ENCODE results near the gene PLEKHG5. TPM values are rescaled to one million over a fixed set of nuclear protein-coding genes. Genes with fewer than 3 reads are reported as not detected.
A peak's percentile ranks its signal among the peaks of the same experiment; 100 is the strongest.

Gene PLEKHG5
- total and polyA plus RNA-seq, 11 donors = 7.2 to 20.2 (median 15.2) TPM

DNA sequence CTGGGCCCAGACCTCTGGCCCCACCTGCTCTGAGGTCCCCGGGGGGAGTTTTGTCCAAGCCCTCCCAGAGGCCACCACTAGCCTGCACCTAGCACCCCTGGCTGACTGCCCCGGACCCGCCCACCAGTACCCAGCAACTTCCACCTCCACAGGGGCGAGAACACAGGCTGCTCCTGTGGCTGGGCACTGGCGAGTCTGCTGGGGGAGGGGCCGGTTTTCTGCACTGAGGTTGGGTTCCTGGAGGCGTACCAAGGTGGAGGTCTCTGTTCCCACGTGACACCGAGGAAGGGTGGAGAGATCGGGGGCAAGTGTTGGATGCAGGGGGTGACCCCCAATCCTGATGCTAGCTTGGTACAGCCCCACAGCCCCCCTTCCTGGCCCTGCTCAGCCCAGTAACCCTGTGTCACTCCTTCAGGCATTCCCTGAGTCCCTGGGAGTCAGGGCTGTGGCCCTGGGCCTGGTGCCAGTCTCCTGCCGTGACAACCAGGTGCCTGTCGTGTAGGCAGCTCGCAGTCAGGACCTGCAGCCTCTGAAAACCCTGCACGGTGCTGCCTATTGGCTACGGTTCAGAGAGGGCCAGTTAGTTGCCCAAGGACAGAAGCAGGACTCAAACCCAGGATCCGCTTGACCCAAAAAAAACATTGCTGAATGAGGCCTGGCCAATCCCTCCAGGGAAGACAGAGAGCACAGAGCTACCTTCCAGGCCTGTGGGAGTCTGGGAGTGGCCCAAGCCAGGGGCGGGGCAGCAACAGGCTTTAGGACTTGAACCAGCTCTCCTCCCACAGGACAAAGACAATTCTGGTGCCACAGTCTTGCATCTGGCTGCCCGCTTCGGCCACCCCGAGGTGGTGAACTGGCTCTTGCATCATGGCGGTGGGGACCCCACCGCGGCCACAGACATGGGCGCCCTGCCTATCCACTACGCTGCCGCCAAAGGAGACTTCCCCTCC, 63.8 kb downstream of the PLEKHG5 start:
- intact Hi-C loops (cut with DNase I) = no loop called here
- peaks cover 37 to 74% (median 56%) of the 10 kb centered on the region in 9 donors for H3K27me3 ChIP-seq
- H3K9me3 ChIP-seq = no peaks in the 10 kb centered on the region
- DNase-seq = no peak
- H3K36me3 ChIP-seq = no peaks in the 10 kb centered on the region
- H3K4me1 ChIP-seq = peaks cover 4 to 35% (median 17%) of the 10 kb centered on the region in 12 donors
- 83 to 84% (median 84%) methylated on average over 24 to 26 of the region's 26 CpGs for WGBS, 4 donors
- TF ChIP-seq, protein P1, sequence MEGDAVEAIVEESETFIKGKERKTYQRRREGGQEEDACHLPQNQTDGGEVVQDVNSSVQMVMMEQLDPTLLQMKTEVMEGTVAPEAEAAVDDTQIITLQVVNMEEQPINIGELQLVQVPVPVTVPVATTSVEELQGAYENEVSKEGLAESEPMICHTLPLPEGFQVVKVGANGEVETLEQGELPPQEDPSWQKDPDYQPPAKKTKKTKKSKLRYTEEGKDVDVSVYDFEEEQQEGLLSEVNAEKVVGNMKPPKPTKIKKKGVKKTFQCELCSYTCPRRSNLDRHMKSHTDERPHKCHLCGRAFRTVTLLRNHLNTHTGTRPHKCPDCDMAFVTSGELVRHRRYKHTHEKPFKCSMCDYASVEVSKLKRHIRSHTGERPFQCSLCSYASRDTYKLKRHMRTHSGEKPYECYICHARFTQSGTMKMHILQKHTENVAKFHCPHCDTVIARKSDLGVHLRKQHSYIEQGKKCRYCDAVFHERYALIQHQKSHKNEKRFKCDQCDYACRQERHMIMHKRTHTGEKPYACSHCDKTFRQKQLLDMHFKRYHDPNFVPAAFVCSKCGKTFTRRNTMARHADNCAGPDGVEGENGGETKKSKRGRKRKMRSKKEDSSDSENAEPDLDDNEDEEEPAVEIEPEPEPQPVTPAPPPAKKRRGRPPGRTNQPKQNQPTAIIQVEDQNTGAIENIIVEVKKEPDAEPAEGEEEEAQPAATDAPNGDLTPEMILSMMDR (IDR thresholded peaks at IDR 0.05) = no peak
- H3K4me3 ChIP-seq = no peak overlapping the region
- no peak for ATAC-seq
- H3K27ac ChIP-seq = no peak overlapping the region

DNA sequence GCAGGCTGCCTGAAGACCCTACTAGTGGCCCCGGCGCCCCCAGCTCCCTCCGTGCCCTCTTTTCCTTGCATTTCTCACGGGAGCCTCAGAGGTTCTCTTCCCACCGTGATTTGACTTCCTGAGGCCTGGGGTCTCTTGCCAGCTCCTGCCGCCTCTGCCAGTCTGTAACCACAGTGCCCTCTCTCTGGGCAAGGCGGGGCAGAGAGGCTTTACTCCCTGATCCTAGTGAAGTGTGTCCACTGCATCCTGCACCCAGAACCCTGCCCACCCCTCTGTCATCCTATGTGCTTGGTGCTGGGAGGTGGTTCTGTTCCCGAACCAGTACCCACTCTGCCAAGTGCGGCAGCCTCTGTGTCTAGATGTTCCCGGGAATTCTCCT, 64.5 kb downstream of the PLEKHG5 start:
- TF ChIP-seq POLR2A (IDR thresholded peaks at IDR 0.05) = no peak
- TF ChIP-seq, protein P1 (IDR thresholded peaks at IDR 0.05) = no peak
- WGBS, 4 donors = 82 to 89% (median 85%) methylated on average over 10 of the region's 10 CpGs
- Histone ChIP-seq H3K36me3 (no peaks in the 10 kb centered on the region), H3K9me3 (no peaks in the 10 kb centered on the region), H3K27me3 (peaks cover 37 to 81% (median 64%) of the 10 kb centered on the region in 9 donors), H3K4me1 (peaks cover 4 to 36% (median 18%) of the 10 kb centered on the region in 12 donors), H3K27ac (no peak overlapping the region), H3K4me3 (no peak overlapping the region)
- intact Hi-C loops (cut with DNase I) = no loop called here
- DNase-seq = no peak
- no peak for ATAC-seq

DNA sequence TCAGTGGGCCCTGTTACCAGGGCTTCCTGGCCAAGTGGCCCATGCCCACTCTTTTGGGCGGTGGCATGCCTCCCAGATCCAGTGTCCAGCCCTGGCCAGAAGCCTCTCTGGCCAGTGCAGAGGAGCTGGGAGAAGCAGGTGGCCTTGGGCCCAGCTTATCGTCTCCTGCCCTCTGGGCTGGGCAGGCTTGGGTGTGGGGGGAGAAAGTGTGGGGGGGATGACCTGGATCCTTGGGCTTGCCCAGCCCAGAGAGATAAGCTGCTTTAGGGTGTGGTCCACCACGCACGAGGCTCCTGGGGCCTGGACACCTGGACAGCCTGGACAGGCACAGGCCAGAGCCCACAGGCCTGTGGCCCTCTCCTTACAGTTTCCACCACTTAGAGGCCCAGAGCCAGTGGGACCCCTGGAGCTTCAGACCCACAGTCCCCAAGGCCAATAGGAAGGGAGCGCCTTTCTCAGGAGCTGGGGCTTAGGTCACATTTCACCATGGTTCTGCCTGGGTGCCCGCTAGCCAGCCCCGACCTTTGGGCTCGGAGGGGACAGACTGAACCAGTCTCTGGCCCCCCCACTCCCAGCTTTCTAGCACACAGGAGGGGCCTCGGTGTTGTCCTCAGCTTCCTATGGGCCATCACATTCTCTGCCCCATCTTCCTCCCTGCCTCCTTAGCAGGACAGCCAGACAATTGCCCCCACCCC, 65.0 kb downstream of the PLEKHG5 start:
- 78 to 97% (median 90%) methylated on average over 6 to 9 of the region's 9 CpGs for WGBS, 4 donors
- no peak overlapping the region for H3K4me3 ChIP-seq
- DNase-seq (no peak), ATAC-seq (no peak)
- H3K27me3 ChIP-seq = peaks cover 37 to 87% (median 69%) of the 10 kb centered on the region in 9 donors
- no peaks in the 10 kb centered on the region for H3K9me3 ChIP-seq
- H3K36me3 ChIP-seq = no peaks in the 10 kb centered on the region
- H3K27ac ChIP-seq = no peak overlapping the region
- peaks cover 4 to 36% (median 18%) of the 10 kb centered on the region in 12 donors for H3K4me1 ChIP-seq
- intact Hi-C loops (cut with DNase I) = no loop called here
- TF ChIP-seq POLR2A (IDR thresholded peaks at IDR 0.05) = no peak
- TF ChIP-seq, protein P1 (IDR thresholded peaks at IDR 0.05) = no peak

DNA sequence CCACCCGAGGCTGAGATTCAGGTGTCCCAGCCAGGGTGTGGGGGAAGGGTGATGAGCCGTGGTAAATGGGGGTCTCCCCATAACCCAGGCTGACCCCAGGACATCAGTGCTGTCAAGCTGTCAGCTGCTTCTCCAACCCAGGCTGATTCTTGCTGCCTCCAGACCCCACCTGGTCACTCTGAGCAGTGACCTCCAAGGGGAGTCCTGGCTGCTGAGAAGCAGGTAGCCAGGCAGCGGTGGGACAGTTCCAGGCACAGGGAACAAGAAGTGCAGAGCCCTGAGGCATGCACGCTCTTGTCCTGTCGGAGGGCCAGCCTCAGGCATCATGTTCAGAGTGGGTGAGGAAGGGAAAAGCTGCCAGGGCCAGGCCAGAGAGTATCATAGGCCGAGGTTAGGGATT, 65.8 kb downstream of the PLEKHG5 start:
- intact Hi-C loops (cut with DNase I) = no loop called here
- DNase-seq (no peak), ATAC-seq (no peak)
- H3K4me3 ChIP-seq = peak overlapping the region in 1 of 12 donors; percentile 6
- WGBS, 4 donors = 77 to 82% (median 81%) methylated on average over 6 of the region's 6 CpGs
- H3K27me3 ChIP-seq = peaks cover 41 to 91% (median 76%) of the 10 kb centered on the region in 9 donors
- TF ChIP-seq POLR2A (IDR thresholded peaks at IDR 0.05) = no peak
- TF ChIP-seq, protein P1 (IDR thresholded peaks at IDR 0.05) = no peak
- H3K9me3 ChIP-seq = no peaks in the 10 kb centered on the region
- peaks cover 4 to 38% (median 20%) of the 10 kb centered on the region in 12 donors for H3K4me1 ChIP-seq
- H3K36me3 ChIP-seq = no peaks in the 10 kb centered on the region
- H3K27ac ChIP-seq = no peak overlapping the region

All from heart left ventricle (tissue), 16 donors.